Stimulated activated CD8-positive, alpha-beta memory T cell treated with anti-CD3 and anti-CD28 coated beads, Interleukin-12 subunit alpha, Interleukin-12 subunit beta, amount 100 ng/mL, for 24 hours (primary cell): ENCODE results near the gene F2RL3.
"Not testable (repeated sequence)": the region's sequence is repeated elsewhere in the genome, so short reads cannot be mapped to it uniquely, and the experiment has no call there.

Source experiments
- DNase-seq: peaks from one replicate; pipeline ENCODE4 v3.0.0-alpha.2; 2020; ENCODE audit errors: extremely low read depth

The F2RL3 gene

DNA sequence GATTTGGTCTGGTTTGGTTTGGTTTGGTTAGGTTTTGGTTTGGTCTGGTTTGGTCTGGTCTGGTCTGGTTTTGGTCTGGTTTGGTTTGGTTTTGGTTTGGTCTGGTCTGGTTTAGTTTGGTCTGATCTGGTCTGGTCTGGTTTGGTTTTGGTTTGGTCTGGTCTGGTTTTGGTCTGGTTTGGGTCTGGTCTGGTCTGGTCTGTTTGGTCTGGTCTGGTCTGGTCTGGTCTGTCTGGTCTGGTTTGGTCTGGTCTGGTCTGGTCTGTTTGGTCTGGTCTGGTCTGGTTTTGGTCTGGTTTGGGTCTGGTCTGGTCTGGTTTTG is 13.9 kb upstream of the F2RL3 start:
- DNase-seq: not testable (repeated sequence)

DNA sequence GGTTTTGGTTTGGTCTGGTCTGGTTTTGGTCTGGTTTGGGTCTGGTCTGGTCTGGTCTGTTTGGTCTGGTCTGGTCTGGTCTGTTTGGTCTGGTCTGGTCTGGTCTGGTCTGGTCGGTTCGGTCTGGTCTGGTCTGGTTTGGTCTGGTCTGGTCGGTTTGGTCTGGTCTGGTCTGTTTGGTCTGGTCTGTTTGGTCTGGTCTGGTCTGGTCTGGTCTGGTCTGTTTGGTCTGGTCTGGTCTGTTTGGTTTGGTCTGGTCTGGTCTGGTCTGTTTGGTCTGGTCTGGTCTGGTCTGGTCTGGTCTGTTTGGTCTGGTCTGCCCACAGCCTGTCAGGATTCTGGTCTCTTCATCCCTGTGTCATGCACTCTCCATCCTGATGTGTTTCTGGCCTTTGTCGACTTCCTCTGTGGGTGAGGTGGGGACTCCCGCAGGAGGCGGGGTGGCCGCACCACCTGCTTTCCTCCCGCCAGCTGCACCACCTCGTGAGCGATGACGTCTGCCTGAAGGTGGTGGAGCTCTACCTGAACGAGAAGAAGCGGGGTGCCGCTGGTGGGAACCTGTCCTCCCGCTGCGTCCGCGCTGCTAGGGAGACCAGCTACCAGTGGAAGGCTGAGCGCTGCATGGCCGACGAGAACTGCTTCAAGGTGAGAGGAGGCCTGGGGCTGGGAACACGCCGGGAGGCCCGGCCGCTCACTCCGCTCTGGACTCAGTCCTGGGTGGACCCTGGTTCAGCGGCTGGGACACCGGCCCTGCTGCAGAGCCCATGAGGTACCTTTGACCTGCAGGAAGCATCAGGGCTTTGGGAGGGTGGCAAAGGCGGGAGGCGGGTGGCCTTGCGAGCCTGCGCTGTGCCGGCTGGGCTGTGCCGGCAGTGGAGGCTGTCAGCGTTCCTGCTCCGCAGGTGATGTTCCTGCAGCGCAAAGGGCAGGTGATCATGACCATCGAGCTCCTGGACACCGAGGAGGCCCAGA is 12.9 kb upstream of the F2RL3 start:
- no peak for DNase-seq

DNA sequence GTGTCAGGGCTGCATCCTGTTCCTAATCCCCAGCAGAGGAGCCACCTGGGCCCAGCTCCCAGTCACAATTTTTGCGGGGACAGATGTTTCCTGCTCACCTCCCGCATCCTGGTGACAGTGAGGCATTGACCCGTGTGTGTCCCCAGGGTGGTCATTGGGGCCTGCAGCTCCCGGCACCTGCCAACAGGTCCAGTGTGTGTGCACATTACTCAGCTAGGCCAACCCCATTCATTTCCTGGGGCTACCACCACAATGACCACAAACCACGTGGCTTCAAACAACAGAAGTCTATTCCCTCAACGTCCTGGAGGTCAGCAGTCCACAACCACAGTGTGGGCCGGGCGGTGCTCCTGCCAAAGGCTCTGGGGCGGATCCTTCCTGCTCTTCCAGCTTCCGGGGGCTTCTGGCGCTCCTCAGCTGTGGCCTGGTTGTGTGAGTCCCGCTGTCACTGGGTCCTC is 11.9 kb upstream of the F2RL3 start:
- no peak for DNase-seq

- no peak for DNase-seq
These were observed 11.2 kb upstream of the F2RL3 start for GRCh38 chr19:16877581-16877980.

DNA sequence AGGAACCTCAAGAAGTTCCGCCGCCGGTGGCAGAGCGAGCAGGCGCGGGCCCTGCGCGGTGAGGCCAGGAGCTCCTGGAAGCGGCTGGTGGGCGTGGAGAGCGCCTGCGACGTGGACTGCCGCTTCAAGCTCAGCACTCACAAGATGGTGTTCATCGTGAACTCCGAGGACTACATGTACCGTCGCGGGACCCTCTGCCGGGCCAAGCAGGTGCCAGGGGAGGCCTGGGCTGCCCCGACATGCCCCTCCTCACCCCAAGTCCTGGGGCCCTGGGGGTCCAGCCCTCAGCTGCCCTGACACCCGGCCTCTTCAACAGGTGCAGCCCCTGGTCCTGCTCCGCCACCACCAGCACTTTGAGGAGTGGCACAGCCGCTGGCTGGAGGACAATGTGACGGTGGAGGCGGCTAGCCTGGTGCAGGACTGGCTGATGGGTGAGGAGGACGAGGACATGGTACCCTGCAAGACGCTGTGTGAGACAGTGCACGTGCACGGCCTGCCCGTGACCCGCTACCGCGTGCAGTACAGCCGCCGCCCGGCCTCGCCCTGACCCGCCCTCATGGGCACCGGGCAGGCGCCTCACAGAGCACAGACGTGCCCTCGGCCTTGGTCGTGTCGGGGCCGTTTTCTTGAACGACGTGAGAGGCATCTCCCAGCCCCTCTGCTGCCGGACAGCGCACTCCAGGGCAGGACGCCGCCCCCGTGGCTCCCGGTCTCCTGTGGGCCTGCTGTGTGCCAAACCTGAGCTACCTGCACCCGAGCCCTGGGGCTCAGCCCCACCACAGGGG is 10.4 kb upstream of the F2RL3 start:
- DNase-seq: no peak

GRCh38 chr19:16880884-16881554 is 7.8 kb upstream of the F2RL3 start:
- DNase-seq: no peak

DNA sequence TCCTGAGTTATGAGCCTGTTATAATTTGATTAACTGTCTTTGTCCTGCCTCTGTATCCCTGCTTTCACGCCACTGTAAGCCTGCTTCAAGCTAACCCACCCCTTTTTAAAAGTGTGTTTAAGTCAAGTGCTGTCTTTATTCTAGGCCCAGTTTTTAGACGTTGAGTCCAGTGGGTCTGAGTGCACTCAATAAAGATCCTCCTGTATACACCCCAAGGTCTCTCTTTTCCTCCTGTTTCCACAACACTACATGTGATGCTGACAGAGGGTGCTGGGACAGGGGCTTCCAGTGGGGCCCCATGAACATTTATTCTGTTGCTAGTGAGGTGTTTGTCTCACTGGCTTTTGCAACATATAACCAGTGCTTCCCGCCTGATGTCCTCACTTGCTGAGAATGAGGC is 6.7 kb upstream of the F2RL3 start:
- DNase-seq: no peak

GRCh38 chr19:16883522-16883921 is 5.3 kb upstream of the F2RL3 start:
- no peak for DNase-seq

DNA sequence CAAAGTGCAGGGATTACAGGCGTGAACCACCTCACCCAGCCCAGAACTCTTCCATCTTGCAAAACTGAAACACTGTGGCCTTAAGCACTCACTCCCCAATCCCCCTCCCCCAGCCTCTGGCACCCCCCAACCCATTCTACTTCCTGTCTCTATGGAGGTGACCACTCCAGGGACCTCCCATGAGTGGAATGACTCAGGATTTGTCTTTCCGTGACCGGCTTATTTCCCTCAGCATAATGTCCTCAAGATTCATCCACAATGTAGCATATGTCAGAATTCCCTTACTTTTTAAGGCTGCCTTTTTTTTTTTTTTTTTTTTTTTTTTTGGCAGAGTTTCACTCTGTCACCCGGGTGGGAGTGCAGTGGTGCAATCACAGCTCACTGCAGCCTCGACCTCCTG is 3.6 kb upstream of the F2RL3 start:
- DNase-seq: no peak

DNA sequence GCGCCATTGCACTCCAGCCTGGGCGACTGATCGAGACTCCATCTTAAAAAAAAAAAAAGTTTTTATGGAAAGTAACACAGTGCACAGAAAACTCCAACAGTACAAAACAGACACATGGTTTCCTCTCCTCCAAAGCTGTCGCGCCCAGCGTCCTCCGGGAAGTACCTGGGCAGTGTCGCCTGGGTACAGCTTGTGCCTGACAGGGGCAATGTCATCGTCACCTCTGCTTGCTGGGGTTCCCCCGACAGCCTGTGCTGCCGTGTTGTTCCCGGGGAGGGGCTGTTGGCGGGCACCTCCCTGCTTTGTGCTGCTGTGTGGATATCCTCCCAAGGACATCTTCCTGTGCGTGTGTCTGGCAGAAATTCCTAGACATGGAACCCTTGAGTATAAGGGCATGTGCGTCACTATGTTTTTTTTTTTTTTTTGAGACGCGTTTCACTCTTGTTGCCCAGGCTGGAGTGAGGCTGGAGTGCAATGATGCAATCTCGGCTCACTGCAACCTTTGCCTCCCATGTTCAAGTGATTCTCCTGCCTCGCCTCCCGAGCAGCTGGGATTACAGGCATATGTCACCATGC is 2.4 kb upstream of the F2RL3 start:
- DNase-seq: no peak

DNA sequence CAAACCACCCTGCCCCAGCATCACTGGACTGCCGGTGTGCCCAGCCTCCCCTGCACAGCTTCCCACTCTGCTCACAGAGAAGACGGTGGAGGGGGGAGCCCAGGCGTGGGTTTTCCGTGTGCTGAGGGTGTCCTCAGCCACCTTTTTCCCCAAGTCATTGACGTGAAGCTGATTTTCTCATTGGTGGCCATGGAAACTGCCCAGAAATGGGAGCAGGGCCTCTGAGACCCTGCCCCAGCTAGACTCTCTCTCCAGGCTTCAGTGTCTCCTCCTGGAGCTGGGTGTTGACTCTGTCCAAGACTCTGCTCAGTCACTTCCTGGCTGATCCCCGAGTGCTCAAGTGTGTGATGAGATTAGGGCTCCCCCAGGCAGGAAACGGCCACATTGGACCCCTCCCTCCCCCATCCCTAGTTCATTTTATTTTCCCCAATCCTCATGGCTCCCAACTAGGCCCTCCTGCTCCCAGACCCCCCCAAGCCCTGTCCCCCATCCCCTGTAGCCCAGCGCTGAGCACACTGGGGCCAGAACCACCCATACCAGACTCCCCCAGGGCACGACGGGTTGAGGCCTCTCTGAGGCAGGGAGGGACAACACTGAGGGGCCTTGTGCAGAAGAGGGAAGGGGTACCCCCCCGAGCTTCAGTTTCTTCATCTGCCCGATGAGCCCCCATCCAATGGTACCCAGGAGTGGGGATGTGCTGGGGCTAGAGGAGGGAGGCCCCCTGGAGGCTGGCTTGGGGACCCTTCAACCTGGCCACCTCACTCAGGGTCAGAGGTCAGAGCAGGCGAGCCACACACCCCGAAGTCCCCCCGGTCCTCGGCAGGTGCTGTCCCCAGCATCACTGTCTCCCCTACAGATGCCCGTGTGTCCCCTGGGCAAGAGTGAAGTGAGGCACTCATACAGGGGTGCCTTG is 1.2 kb upstream of the F2RL3 start:
- DNase-seq: no peak

DNA sequence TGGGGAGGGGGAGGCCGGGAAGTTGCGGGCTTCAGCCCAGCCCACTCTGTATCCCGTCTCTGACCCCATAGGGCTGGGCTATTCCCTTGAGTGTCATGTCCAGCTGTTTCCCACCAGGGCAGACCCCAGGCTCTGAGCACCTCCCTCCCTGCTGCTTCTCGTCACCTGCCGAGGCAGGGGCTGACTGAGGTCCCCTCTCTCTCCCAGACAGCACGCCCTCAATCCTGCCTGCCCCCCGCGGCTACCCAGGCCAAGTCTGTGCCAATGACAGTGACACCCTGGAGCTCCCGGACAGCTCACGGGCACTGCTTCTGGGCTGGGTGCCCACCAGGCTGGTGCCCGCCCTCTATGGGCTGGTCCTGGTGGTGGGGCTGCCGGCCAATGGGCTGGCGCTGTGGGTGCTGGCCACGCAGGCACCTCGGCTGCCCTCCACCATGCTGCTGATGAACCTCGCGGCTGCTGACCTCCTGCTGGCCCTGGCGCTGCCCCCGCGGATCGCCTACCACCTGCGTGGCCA is 625 bp downstream of the F2RL3 start:
- no peak for DNase-seq

- DNase-seq: no peak
These were observed 1.2 kb downstream of the F2RL3 start for GRCh38 chr19:16889883-16890460.

DNA sequence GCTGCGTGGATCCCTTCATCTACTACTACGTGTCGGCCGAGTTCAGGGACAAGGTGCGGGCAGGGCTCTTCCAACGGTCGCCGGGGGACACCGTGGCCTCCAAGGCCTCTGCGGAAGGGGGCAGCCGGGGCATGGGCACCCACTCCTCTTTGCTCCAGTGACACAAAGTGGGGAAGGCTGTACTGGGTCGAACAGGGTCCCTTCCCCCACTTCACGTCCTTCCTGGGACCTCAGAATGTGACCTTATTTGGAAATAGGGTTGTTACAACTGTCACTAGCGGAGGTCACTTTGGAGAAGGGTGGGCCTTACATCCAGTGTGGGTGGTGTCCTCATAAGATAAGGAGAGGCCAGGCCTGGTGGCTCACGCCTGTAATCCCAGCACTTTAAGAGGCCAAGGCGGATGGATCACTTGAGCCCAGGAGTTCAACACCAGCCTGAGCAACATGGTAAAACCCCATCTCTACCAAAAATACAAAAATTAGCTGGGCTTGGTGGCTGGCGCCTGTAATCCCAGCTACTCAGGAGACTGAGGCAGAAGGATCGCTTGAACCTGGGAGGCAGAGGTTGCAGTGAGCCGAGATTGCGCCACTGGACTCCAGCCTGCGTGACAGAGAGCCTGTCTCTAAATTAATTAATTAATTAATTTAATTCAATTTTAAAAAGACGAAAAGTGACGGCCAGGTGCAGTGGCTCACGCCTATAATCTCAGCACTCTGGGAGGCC is 1.8 kb downstream of the F2RL3 start:
- DNase-seq: no peak

DNA sequence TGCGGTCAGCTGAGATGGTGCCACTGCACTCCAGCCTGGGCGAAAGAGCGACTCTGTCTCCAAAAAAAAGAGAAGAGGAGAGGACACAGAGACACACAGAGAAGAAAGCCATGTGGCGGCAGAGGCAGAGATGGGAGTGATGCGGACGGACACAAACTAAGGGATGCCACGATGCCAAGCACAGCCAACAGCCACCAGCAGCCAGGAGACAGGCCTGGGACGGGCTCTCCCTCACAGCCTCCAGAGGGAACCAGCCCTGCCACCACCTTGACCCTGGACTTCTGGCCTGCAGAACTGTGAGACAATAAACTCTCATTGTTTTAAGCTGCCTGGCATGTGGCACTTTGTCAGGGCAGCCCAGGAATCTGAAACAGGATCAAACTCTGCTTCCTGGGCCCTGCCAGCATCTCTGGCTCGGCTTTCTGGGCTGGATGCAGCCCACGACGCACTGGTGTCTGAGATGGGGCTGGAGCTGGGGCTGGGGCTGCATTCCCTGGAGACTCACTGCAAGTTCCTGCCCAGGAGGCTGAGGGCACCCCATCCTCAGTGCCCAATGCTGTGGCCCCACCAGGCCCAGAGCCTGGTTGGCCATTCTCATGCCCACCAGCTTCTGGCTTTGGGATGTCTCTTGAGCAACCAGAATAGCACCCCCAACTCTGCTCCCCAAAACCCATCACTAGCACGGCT is 3.0 kb downstream of the F2RL3 start:
- no peak for DNase-seq

- DNase-seq: no peak
These were observed 3.6 kb downstream of the F2RL3 start for GRCh38 chr19:16892436-16892835.

DNA sequence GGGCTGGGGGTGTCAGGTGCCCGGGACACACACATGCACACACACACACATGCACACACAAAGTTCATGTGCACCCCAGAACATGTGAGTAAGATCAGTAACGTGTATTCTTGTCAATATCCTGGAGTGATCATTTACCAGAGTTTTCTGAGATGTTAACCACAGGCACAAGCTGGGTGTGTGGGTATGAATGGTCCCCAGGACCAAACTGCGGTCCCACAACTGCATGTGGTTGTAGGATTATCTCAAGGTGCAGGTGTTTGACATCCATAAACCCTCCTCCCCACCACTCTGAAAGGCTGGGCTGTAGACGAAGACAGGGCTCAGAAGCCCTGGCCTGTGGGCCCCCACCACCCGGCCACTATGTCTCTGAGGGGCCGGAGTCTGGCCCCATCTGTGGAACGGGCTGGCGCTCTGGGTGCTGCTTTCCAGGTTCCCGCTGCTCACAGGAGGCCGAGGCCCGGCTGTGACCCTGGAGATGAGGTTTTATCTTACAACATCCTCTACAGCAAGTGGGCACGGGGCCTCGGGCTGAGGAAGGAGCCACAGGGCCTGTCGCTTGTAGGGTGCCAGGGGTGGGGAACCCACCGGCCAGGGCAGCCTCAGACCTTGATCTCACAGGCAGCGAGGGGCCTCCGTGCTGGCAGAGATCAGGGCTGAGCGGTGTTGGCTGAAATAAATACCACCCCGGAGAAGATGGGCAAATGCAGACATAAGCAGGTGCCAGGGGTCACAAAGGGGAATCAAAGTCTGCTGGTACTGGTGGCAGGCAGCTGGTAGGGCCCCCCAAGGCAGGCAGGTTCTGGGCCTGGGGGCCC is 4.3 kb downstream of the F2RL3 start:
- DNase-seq: no peak

- DNase-seq: no peak
These were observed 4.8 kb downstream of the F2RL3 start for GRCh38 chr19:16893686-16893989.
